GM18498 (cell line): ENCODE data around the gene WFS1.

Experiments
- ATAC-seq: cut with Tn5 transposase; IDR thresholded peaks from one replicate; pipeline ENCODE4 v1.9.1; 2021; ENCODE audit warnings: mild to moderate bottlenecking, moderate library complexity; ENCODE audit not compliant: unreplicated experiment

WFS1 gene

DNA sequence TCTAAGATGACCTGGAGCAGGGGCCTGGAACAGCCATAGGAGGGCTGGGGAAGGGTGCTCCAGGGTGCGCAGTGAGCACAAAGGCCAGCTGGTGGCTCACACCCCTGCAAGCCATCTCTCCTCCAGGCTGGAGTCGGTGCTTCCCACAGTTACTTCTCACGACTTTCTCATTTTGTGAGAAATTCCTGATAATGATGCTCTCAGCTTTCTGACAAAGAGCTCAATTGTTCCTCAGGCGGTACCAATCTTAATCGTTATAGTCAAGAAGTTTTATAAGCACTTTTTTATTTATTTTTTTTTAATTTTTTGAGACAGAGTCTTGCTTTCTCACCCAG lies 11.7 kb upstream of the WFS1 start:
- ATAC-seq: no peak

DNA sequence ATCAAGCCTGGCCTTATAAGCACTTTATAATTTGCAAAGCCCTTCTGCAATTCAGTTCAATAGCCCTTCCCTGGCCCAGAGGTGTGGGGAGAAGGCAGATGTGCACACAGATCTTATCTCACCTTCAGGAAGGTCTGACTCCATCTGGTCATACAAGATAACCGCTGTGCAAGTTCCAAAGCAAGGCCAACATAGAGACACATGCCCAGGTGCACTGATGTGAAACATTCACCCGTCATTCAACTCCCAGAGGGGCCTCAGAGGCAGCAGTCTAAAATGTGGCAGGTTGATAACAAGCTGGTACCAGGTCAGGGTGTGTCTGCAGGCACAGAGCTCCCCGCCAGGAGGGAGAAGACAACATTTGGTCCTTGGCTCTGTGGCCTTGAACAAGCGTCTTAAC lies 10.9 kb upstream of the WFS1 start:
- no peak for ATAC-seq

DNA sequence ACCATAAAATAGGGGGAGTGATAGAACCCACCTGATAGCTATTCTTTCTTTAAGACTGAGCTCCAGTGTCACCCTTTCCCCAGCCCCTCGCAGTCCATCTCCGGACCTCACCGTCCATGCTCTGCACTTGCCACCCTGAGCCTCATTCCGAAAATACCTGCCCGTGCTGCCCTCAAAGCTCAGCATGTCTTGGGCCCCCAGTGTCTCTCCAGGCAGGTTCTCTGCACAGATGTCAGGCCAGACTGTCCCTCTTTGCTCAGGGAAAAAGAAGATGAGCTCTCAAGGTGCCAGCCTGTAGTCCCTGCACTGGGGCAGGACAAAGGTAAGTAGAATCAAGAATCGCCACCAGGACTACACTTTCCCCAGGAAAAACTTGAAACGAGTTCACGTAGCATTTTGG lies 9.8 kb upstream of the WFS1 start:
- ATAC-seq: no peak

DNA sequence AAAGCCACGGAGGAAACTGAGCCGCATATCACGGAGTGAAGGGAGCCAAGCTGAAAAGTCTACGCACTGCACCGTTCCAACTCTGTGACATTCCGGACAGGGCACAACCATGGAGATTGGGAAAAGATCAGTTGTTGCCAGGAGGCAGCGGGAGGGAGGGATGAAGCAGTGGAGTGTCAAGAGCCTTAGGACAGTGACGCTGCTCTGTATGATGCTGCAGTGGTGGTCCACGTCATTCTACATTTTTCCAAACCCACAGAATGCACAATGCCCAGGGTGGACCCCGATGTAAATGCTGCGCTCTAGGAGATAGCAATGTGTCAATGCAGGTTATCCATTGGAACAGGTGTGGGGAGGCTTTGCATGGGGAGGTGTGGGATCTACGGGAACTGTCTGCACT lies 7.5 kb upstream of the WFS1 start:
- no peak for ATAC-seq

DNA sequence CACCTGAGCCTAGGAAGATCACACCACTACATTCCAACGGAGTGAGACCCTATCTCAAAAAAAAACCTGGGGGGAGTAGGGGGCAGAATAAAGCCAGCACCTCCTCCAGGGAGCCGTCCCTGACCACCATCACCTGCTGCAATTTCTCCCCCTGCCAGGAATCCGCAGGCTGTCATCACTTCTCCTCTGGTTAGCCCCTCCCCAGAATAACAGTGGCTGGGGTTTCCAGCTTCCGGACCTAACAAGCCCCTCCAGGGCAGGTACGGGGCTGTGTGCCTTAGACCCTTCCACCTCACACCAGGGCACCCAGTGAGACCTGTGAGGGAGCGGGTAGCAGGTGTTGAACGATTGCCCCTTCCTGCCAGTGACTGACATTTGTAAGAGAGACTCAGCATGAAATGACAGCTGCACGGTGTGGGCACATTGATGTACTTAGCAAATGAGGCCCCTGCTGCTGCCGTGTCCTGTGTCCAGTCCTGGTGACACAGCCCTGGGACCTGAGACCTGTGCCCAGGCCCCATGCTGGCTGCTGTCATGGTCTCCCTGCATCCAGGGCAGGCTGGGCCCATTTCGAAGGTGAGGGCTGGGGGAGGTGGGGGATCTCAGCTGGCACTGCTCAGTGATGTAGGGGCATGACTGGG lies 6.7 kb upstream of the WFS1 start:
- no peak for ATAC-seq

DNA sequence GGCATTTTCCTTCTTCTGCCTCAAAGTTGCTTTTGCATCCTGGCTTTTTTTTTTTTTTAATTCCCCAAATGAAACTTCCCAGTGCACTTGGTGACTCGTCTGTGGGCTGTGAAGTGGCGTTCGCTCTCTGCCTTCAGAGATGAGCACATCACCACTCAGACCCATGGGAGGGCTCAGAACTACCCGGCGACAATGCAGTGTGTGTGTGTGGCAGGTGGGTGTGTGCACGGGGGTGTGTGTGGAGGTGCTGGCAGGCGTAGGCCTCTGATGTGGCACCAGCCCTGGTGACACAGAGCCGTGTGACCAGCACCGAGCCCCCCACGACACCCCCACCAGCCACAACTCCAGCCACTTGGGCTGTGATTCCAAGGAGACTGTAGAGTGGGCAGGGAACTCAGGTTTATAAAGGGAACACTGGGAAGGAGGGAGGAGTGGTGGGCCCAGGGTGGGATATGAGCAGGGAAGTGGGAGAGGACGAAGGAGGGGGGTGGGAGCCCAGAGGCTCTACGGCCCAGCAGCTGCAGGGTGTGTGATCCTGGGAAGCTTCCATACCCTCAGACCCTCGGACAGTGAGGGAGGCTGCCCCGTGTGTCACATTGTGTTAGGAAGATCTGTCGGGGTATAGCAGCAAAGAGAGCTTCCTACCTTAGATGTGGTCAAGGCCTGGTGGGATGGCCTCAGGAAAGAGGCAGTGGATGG lies 6.0 kb upstream of the WFS1 start:
- no peak for ATAC-seq

DNA sequence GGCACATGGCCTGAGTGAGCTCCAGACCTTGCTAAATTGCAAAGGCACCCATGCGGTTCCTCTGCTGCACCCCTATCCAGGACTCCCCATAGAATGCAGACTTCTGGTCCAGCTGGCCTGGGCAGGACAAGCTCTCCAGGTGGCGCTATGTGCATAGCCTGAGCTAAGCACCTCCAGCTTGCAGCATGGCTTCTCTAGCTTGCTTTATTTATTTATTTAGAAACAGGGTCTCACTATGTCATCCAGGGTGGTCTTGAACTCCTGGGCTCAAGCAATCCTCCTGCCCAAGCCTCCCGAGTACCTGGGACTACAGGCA lies 5.5 kb upstream of the WFS1 start:
- no peak for ATAC-seq

DNA sequence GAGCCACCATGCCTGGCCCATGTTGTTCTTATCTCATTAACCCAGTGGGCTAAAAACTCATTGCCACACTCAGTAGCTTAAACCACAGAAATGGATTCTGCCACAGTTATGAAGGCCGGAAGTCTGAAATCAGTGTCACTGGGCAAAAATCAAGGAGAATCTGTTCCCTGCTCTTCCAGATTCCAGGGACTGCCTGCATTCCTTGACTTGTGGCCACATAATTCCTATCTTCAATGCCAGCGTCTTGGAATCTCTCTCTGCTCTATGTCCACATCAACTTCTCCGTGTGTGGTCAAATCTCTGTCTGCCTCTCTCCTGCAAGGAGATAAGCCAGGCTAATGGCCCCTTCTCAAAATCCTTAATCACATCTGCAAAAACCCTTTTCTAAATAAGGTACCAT lies 4.1 kb upstream of the WFS1 start:
- ATAC-seq: no peak

DNA sequence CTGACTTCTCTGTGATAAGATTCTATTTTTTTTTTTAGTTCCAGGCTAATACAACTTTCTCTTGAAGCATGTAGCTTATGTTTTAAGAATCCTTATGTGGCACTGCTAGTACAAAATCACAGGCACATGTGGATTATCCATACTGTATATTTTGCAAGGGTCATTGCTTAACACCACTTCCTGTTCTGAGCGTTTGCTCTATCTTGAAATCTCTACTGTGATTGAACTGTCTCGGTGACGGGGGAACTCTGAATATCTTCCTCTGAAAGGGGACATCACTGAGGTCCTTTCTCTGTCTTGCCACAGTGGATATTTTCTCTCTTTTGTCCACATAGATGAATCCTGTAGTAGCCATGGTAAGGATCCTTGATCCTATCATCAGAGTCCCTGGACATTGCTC lies 2.1 kb upstream of the WFS1 start:
- no peak for ATAC-seq

DNA sequence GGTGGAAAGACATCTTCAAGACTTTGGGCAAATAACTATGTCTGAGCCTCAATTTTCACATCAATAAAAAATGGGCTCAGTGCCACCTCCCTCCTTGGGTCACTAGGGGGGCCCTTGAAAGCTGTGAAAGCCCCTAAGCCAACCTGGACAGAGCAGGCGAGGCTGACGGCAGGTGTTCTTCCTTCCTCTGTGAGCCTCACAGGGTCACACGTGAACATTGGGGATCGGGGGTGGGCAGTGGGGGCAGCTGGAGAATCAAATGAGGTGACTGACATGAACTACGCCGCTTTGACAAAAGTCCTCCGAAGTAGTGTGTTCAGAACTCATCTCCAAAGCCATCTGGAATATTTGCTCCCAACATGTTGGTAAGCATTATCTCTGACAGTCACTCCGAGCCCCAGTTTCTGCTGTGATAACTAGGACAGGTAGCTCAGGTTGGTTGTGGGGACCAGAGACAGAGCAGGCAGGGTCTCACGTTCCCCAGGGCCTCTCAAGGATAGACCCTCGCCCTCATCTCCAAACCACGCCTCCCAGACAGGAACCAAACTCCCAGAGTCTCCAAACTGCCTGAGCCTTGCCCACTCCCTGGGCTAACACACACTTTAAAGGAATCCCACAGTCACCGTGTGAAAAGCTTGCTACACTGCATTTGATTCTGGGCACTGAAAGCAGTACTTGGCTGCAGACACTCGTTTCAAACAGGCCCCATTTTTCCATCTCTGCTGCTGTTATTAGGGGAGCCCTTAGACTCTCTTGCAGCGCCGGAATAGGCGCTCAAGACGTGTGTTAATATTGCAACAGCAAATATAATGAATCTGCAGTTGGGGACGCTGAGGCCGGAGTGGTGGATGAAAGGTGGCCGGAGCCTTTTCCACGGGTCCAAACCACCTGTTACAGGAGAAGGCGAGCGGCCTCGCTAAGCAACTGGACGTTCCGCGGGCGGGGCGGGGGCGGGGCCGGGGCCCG lies 717 bp upstream of the WFS1 start:
- peak; percentile 7 for ATAC-seq

DNA sequence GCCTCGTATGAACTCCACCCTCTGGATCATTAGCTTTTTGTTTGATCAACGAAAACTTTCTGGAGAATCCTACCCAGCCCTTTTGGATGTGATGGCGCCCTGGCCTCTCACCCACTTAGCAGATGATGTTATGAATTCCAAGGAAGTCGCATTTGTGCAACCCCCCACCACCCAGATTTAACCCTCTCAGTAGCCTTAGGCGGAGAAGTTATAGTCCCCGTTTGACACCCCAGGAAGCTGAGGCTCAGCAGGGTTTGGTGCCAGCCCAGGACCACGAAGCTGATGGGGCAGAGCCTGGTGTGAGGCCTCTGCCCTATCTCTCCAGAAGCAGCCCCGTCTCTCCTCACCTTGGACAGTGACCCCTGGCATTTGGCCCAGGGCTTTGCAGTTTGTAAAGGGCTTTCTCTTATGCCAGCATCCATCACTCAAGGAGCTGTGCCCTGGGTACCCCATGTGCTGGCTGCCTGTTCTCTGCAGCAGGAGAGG lies 1.0 kb downstream of the WFS1 start:
- no peak for ATAC-seq

DNA sequence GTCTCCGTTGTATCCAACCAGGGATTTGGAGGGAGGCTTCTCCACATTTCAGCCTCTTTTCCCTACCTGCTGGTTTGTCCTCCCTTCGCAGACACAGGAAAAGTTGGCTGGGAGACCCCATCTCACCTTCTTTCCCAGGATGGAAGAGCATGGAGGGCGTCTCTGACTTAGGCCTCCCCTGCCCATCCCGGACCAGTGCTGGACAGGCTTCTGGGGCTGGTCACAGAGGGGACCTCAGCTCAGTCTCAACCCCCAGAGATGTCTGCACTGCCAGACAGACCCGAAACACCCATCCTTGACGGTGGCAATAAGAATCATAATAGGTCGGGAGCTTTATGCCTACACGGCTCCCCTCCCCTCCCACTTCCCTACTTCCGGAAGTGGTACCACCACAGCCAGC lies 1.6 kb downstream of the WFS1 start:
- no peak for ATAC-seq

DNA sequence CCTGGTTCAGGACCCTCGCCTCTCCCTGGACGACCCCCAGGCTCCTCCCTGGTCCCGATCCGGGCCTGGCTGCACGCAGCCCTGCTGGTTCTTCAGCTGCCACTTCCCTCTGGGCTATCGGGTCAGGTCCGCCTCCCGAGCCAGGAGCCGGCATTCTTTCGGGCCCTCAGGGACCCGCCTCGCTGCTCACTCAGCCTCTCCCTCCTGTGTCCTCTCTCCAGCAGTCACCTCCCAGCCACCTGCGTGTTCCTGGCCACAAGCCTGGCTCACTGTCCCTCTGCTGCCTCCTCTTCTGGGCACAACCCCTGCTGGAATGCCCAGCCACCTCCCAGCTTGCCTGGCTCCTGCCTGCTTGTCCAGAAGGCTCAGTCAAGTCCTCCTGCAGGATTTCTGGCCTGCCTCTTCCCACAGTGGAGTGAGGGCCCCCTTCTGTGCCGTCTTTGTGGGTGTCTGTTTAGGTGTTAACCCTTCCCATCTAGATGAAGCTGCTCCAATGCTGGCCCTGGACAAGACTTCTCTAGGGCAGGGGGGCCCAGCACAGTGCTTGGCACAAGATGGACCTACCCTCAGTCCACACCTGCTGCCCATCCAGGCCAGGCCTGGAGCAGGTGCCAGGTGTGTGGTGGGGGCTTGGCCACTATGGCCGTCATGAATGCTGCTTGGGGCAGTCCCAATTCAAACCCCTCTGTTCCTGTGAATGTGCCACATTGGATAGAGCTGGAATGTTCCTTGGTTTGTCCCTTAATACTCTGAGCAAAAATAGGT lies 2.2 kb downstream of the WFS1 start:
- no peak for ATAC-seq

DNA sequence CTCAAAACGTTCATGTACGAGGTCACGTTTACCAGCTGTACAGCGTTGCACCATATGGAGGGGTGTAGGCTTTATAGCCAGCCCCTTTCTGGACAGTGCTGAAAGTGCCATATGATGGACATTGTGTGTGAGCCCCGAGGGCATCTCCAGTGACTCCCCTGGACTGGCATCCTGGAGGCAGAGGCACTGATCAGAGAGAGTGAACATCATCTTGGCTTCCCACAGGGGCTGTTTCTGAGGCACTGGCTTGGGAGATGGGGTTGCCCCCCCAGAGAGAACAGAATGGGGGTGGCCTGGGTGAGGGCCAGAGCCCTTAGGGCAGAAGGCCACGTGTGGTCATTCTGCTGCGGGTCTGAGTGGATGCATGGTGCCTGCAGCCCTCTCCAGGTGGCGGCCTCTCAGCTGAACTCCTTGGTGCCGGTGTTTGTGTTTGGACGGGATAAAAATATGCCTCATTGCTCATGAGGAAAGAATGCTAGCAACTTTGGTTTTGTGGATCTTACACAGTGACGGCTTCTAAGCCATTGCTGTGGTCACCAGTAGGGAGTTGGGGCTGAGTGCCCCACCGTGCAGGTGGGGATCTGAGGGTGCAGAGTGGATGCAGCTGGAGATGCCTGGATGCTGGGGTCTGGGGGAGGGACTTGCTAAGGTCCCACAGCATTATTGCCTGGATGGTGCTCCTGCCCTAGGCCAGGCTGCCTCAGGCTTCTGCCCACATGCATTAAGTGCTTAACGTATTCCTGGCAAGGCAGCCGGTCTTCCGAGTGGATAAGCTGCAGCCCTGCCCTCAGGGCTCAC lies 3.4 kb downstream of the WFS1 start:
- no peak for ATAC-seq

DNA sequence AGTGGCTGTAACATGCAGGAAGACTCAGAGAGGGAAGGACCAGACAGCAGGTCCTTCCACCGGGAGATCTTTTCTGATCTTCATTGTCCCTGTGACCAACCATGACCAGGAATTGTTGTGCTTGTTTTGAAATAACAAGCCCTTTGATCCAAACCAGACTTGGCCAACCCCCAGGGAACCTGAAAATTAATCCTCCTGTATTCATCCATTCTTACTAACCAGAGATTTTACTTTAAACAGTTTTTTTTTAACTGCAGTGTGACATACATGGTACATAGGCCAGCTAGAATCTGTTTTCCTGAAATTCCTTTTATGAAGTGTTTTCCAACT lies 4.0 kb downstream of the WFS1 start:
- no peak for ATAC-seq

DNA sequence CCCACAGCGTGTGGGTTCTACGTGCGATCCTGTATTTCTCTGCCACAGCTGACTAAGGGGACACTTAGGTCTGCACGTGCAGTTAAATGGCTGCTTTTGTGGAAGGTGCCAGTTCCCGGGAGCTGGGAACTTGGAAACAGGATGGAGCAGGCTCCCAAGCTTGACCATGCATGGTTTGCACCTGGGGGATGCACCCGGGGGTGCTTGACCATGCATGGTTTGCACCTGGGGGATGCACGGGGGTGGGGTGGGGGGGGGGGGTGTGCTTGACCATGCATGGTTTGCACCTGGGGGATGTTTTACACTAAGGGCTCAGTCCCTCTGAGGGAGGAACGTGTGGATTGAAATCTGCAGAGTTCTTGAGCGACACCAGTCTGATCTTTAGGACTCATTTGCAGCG lies 5.7 kb downstream of the WFS1 start:
- ATAC-seq: no peak

DNA sequence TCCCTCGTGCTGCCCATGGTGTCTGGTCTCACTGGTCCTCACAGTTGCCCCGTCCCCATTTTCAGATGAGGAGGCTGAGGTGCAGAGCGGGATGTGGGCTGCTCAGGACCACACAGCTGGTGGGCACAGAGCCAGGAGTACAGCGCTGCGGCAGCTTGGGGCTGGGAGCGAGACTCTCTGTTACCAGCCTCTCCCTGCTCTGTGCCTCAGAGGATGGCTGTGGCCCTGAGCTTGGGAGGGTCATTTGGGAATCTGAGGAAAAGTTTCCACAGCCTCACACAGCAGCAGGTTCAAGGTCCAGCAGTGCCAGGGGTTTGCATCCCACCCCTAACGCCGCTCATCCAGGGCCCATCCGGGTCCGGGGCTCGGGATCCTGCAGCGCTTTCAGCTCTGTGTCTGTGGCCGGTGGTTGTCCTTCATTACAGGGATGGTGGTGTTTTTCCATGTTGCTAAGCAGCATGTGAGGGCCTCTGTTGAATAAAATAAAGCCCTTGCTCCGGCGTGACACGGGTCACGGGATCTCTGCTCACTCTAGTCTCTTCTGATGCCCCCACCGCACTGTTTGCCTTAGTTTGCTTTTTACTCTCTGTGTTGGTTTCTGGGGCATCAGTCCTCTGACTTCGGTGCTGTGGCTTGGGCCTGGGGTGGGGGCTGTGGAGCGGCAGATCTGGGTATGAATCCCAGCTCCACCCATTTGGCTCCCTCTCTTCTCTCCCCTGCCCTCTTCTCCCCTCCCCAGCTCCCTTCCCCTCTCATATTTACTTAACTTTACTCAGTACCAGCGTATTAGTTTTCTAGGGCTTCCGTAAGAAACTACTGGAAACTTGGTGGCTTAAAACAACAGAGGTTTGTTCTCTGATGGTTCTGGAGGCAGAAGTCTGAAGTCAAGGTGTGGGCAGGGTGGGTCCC lies 6.5 kb downstream of the WFS1 start:
- no peak for ATAC-seq

DNA sequence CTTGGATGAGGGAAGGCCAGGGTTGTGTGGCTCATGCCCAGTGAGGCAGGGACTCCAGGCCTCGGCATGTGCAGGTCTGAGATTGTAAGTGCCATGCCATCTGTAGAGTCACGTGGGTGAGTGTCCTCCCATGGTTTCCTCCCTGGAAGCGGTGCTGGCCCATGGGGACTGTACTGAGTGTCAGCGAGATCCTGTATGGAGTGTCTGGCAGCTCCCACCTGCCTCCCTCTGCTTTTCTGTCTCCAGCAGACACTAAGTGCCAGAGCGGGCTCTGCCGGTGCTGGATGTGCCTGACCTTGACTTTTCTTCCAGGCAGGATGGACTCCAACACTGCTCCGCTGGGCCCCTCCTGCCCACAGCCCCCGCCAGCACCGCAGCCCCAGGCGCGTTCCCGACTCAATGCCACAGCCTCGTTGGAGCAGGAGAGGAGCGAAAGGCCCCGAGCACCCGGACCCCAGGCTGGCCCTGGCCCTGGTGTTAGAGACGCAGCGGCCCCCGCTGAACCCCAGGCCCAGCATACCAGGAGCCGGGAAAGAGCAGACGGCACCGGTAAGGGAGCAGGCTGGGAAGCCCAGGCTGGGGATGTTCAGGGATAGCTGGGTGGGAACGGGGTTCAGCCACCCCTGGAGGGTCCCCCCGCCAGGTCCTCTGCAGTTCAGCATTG lies 7.6 kb downstream of the WFS1 start:
- no peak for ATAC-seq
